Measurements from ENCODE around the gene MLLT1.
"Not testable (repeated sequence)": the region's sequence is repeated elsewhere in the genome, so short reads cannot be mapped to it uniquely, and the experiment has no call there.

Gene MLLT1

DNA sequence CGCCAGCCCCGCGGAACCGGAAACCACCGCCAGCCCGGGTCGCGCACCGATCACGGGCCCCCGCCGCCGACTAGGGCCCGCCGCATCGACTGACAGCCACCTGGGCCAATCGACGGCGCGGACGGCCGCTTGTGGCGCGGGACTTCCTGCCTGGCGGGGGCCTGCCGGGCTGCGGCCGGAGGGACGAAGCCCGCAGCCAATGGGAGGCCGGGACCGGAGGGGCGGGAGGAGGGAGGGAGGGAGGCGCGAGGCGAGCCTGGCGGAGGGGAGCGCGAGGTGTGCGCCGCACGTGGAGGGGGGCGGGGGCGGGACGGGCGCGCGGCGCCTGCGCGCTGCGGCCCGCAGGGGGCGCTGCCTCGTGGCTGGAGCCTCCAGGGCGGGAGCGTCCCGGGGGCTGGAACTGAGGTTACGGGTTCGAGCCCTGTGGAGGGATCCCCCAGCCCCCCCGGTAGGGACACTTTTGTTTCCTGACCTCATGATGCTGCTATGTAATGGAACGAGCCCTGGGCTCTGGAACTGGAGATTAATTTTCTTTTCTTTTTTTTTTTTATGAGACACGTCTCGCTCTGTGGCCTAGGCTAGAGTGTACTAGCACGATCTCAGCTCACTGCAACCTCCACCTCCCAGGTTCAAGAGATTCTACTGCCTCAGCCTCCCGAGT is at the start of gene MLLT1:
Gene MLLT1 (minus strand): TSS at position 45 of the 661 bp plus-strand sequence. CDS start 191 bp downstream, outside the sequence.
- peaks cover 26% of the 10 kb centered on the region for H3K36me3 Mint-ChIP-seq
- ATAC-seq: peak; percentile 97
- peak within 1 kb of the TSS; percentile 91 for H3K4me3 Mint-ChIP-seq
- peaks cover 41% of the 10 kb centered on the region for H3K4me1 Mint-ChIP-seq
- no peaks in the 10 kb centered on the region for H3K9me3 Mint-ChIP-seq
- peak within 1 kb of the TSS; percentile 97 for H3K27ac Mint-ChIP-seq
- DNase-seq (ENCODE audit: low spot score in 2 of 2): peak; percentile 96 to 97

GRCh38 chr19:6326815-6327214 is 47.0 kb upstream of the MLLT1 start:
- ATAC-seq (no peak), DNase-seq (ENCODE audit: low spot score in 2 of 2) (no peak)
- H3K27ac Mint-ChIP-seq: no peak overlapping the region
- peaks cover 8% of the 10 kb centered on the region for H3K4me1 Mint-ChIP-seq
- H3K4me3 Mint-ChIP-seq: no peak overlapping the region
- H3K9me3 Mint-ChIP-seq: no peaks in the 10 kb centered on the region
- H3K36me3 Mint-ChIP-seq: no peaks in the 10 kb centered on the region

GRCh38 chr19:6325614-6326013 is 45.8 kb upstream of the MLLT1 start:
- no peaks in the 10 kb centered on the region for H3K36me3 Mint-ChIP-seq

GRCh38 chr19:6324757-6325156 is 45.0 kb upstream of the MLLT1 start:
- ATAC-seq (no peak), DNase-seq (ENCODE audit: low spot score in 2 of 2) (no peak)
- Mint-ChIP-seq H3K9me3 (no peaks in the 10 kb centered on the region), H3K27ac (no peak overlapping the region), H3K36me3 (no peaks in the 10 kb centered on the region), H3K4me1 (peaks cover 8% of the 10 kb centered on the region), H3K4me3 (no peak overlapping the region)

More at GRCh38 chr19:6325614-6326013, 45.8 kb upstream of the MLLT1 start:
- H3K27ac Mint-ChIP-seq: no peak overlapping the region
- H3K4me3 Mint-ChIP-seq: no peak overlapping the region
- peaks cover 8% of the 10 kb centered on the region for H3K4me1 Mint-ChIP-seq
- DNase-seq (ENCODE audit: low spot score in 2 of 2) (no peak), ATAC-seq (no peak)
- H3K9me3 Mint-ChIP-seq: no peaks in the 10 kb centered on the region

DNA sequence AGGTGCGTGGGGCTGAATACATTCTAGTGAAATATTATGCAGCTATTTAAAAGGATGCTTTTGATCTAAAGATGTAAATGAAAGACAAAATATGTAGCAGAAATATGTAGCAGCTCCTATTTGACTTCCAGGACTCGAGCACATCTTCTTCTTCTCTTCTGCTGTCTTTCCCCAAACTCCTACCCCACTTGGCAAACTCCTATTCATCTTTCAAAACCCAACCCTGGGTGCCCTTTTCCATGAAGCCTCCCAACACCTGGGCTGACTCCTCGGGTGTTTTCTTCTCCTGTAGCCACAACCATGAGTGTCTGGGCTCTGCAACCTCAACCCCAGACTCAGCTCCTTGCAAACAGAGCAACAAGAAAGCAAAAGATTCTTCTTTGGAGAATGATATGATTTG is 42.5 kb upstream of the MLLT1 start:
- Mint-ChIP-seq H3K27ac (no peak overlapping the region), H3K4me1 (peaks cover 8% of the 10 kb centered on the region), H3K9me3 (no peaks in the 10 kb centered on the region), H3K4me3 (no peak overlapping the region), H3K36me3 (no peaks in the 10 kb centered on the region)
- no peak for ATAC-seq
- DNase-seq (ENCODE audit: low spot score in 2 of 2): no peak

- Mint-ChIP-seq H3K9me3 (no peaks in the 10 kb centered on the region), H3K27ac (no peak overlapping the region), H3K4me1 (no peaks in the 10 kb centered on the region), H3K4me3 (no peak overlapping the region), H3K36me3 (no peaks in the 10 kb centered on the region)
- no peak for ATAC-seq
- no peak for DNase-seq (ENCODE audit: low spot score in 2 of 2)
These were observed 39.6 kb upstream of the MLLT1 start for GRCh38 chr19:6319376-6319775.

DNA sequence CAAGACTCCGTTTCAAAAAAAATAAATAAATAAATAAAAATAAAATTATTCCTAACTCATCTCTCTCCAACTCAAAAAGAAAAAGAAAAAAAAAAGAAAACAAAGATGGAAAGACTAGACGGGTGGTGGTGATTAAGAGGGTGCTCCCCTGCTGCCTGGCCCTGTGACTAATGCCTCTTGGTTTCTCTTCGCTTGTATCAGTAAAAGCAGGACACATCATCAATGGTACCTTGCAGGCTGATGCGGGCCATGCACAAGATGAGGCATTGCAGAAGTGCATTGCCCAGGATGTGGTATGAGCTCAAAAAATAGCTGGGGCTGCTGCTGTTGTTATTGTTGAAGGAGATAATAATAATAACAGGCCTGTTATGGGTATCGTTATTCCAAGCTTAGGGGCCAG is 39.0 kb upstream of the MLLT1 start:
- Mint-ChIP-seq H3K36me3 (no peaks in the 10 kb centered on the region), H3K4me1 (no peaks in the 10 kb centered on the region), H3K9me3 (no peaks in the 10 kb centered on the region), H3K4me3 (no peak overlapping the region), H3K27ac (no peak overlapping the region)
- DNase-seq (ENCODE audit: low spot score in 2 of 2): no peak
- peak; percentile 97 for ATAC-seq

DNA sequence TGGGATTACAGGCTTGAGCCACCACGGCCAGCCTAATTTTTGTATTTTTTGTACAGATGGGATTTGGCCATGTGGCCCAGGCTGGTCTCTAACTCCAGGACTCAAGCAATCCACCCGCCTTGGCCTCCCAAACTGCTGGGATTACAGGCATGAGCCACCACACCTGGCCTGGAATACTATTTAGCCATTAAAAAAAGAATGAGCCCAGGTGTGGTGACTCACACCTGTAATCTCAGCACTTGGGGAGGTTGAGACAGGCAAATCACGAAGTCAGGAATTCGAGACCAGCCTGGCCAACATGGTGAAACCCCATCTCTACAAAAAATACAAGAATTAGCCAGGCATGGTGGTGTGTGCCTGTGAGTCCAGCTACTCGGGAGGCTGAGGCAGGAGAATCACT is 35.9 kb upstream of the MLLT1 start:
- not testable (repeated sequence) for H3K9me3 Mint-ChIP-seq; DNase-seq (ENCODE audit: low spot score in 2 of 2); ATAC-seq; H3K4me3 Mint-ChIP-seq; H3K36me3 Mint-ChIP-seq; H3K4me1 Mint-ChIP-seq; H3K27ac Mint-ChIP-seq

GRCh38 chr19:6313398-6313969 is 33.7 kb upstream of the MLLT1 start:
- H3K4me1 Mint-ChIP-seq: no peaks in the 10 kb centered on the region
- ATAC-seq (no peak), DNase-seq (ENCODE audit: low spot score in 2 of 2) (no peak)
- H3K4me3 Mint-ChIP-seq: no peak overlapping the region
- peaks cover 2% of the 10 kb centered on the region for H3K9me3 Mint-ChIP-seq
- no peak overlapping the region for H3K27ac Mint-ChIP-seq
- H3K36me3 Mint-ChIP-seq: no peaks in the 10 kb centered on the region

DNA sequence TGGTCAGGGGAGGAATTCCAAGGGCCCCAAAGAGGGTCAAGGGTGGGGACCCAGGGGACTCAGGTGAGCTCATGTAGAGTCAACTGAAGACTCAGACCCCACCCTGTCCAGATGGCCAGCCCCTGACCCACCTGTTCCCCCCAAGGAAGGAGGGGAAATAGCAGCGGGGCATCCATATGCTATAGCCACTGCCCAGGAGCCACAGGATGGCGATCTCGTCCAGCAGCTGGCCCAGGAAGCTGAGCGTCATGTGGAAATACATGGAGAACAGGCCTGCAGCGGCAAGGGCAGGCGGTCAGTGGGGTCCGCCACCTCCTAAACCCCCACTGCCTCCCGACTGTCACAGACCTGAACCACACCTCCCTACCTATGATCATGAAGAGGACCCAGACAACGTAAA is 32.2 kb upstream of the MLLT1 start:
- Mint-ChIP-seq H3K9me3 (peaks cover 2% of the 10 kb centered on the region), H3K4me1 (no peaks in the 10 kb centered on the region), H3K27ac (no peak overlapping the region), H3K4me3 (no peak overlapping the region), H3K36me3 (no peaks in the 10 kb centered on the region)
- no peak for ATAC-seq
- DNase-seq (ENCODE audit: low spot score in 2 of 2): no peak

GRCh38 chr19:6298413-6298812 is 18.6 kb upstream of the MLLT1 start:
- Mint-ChIP-seq H3K4me1 (no peaks in the 10 kb centered on the region), H3K9me3 (peaks cover 6% of the 10 kb centered on the region), H3K27ac (no peak overlapping the region), H3K36me3 (no peaks in the 10 kb centered on the region), H3K4me3 (no peak overlapping the region)
- no peak for DNase-seq (ENCODE audit: low spot score in 2 of 2)
- no peak for ATAC-seq

- ATAC-seq (no peak), DNase-seq (ENCODE audit: low spot score in 2 of 2) (no peak)
- Mint-ChIP-seq H3K9me3 (peaks cover 6% of the 10 kb centered on the region), H3K4me3 (no peak overlapping the region), H3K27ac (no peak overlapping the region), H3K36me3 (no peaks in the 10 kb centered on the region), H3K4me1 (no peaks in the 10 kb centered on the region)
These were observed 17.4 kb upstream of the MLLT1 start for GRCh38 chr19:6297202-6297601.

GRCh38 chr19:6292006-6292405 is 12.2 kb upstream of the MLLT1 start:
- H3K27ac Mint-ChIP-seq: no peak overlapping the region

GRCh38 chr19:6288737-6289136 is 9.0 kb upstream of the MLLT1 start:
- peaks cover 11% of the 10 kb centered on the region for H3K9me3 Mint-ChIP-seq
- H3K36me3 Mint-ChIP-seq: no peaks in the 10 kb centered on the region
- DNase-seq (ENCODE audit: low spot score in 2 of 2) (no peak), ATAC-seq (no peak)
- H3K27ac Mint-ChIP-seq: no peak overlapping the region
- H3K4me1 Mint-ChIP-seq: no peaks in the 10 kb centered on the region
- no peak overlapping the region for H3K4me3 Mint-ChIP-seq

More at GRCh38 chr19:6292006-6292405, 12.2 kb upstream of the MLLT1 start:
- Mint-ChIP-seq H3K4me1 (no peaks in the 10 kb centered on the region), H3K4me3 (no peak overlapping the region), H3K36me3 (no peaks in the 10 kb centered on the region), H3K9me3 (peaks cover 18% of the 10 kb centered on the region)
- ATAC-seq: no peak
- no peak for DNase-seq (ENCODE audit: low spot score in 2 of 2)

GRCh38 chr19:6287269-6287885 is 7.6 kb upstream of the MLLT1 start:
- DNase-seq (ENCODE audit: low spot score in 2 of 2): no peak
- no peak for ATAC-seq
- Mint-ChIP-seq H3K9me3 (peaks cover 11% of the 10 kb centered on the region), H3K36me3 (no peaks in the 10 kb centered on the region), H3K4me1 (no peaks in the 10 kb centered on the region), H3K4me3 (no peak overlapping the region), H3K27ac (no peak overlapping the region)

- H3K27ac Mint-ChIP-seq: no peak overlapping the region
- H3K9me3 Mint-ChIP-seq: peaks cover 8% of the 10 kb centered on the region
- no peak for ATAC-seq
- H3K4me3 Mint-ChIP-seq: no peak overlapping the region
- no peaks in the 10 kb centered on the region for H3K36me3 Mint-ChIP-seq
- no peaks in the 10 kb centered on the region for H3K4me1 Mint-ChIP-seq
- DNase-seq (ENCODE audit: low spot score in 2 of 2): no peak
These were observed 6.9 kb upstream of the MLLT1 start for GRCh38 chr19:6286676-6287075.
